Kidney (tissue), 14 donors: Measurements from ENCODE around the gene TADA2A. TPM values are rescaled to one million over a fixed set of nuclear protein-coding genes. Genes with fewer than 3 reads are reported as not detected.

Experiments used
- DNase-seq, 5 donors: peaks; one replicate each; pipeline ENCODE4 v3.0.0-alpha.2; 2013 to 2020
- FAIRE-seq: peaks from 2 replicates; lab custom pipeline; 2012; peaks lifted over from hg19 to GRCh38; lab: Jason Lieb, UNC
- H3K27ac ChIP-seq, 2 donors: one replicate each; pipeline ENCODE4 v1.7.0; 2013; ENCODE audit warnings: low read depth in 2 of 2, low read length in 2 of 2, inconsistent platforms in 1 of 2
- H3K27me3 ChIP-seq: one replicate; pipeline ENCODE4 v1.7.1; 2013; ENCODE audit warnings: low read length, inconsistent platforms; ENCODE audit not compliant: control insufficient read depth, insufficient read depth
- H3K36me3 ChIP-seq, 3 donors: one replicate each; pipeline versions ENCODE4 v1.7.0 to v1.7.1; 2013; ENCODE audit warnings: low read length in 3 of 3, control low read depth in 1 of 3, inconsistent platforms in 1 of 3; ENCODE audit not compliant: insufficient read depth in 3 of 3, control insufficient read depth in 2 of 3
- H3K4me1 ChIP-seq, 3 donors: one replicate each; pipeline versions ENCODE4 v1.7.0 to v1.7.1; 2013; ENCODE audit warnings: low read length in 3 of 3, inconsistent platforms in 1 of 3, low read depth in 1 of 3; ENCODE audit not compliant: control insufficient read depth in 2 of 3, insufficient read depth in 2 of 3
- H3K4me3 ChIP-seq, 3 donors: one replicate each; pipeline versions ENCODE4 v1.7.0 to v1.8.1; 2013; ENCODE audit warnings: low read length in 3 of 3, control low read depth in 1 of 3, inconsistent platforms in 1 of 3
- H3K9ac ChIP-seq, 3 donors: one replicate each; pipeline versions ENCODE4 v1.7.0 to v1.7.1; 2013; ENCODE audit warnings: low read length in 3 of 3, control low read depth in 1 of 3, inconsistent platforms in 1 of 3
- H3K9me3 ChIP-seq, 3 donors: one replicate each; pipeline versions ENCODE4 v1.7.0 to v1.7.1; 2013; ENCODE audit warnings: low read length in 3 of 3, control low read depth in 1 of 3, inconsistent platforms in 1 of 3; ENCODE audit not compliant: control insufficient read depth in 2 of 3, insufficient read depth in 1 of 3
- intact Hi-C: fragments of 100-400 bp; cut with DNase I; formaldehyde crosslinking; loops from one replicate; pipeline ENCODE4 v1.11.1; 2022
- polyA plus RNA-seq: library from polyadenylated mRNA; stranded (reverse); fragments of 350-450 nt; fragmentation: Illumina TruSeq; extraction: RNeasy Lipid Tissue Mini Kit (QIAGEN cat#74804); gene quantifications from one replicate; pipeline ENCODE4 v1.2.3, GENCODE V29; 2014; ENCODE audit warnings: low read depth, low replicate concordance; ENCODE audit not compliant: insufficient read depth
- total RNA-seq: library from RNA; stranded (reverse); fragmentation: NEBNext Ultra II Directional; extraction: Animal tissue kit (Norgen Biotek cat#: 25700); gene quantifications from one replicate; pipeline ENCODE4 v1.2.1, GENCODE V29; 2021
- TF ChIP-seq, protein P1 (sequence below): IDR thresholded peaks from 3 replicates; pipeline ENCODE4 v1.5.1; 2012; ENCODE audit warnings: mild to moderate bottlenecking, moderate library complexity, borderline replicate concordance; ENCODE audit not compliant: insufficient read depth; ENCODE audit errors: extremely low read depth
- donor health status: control.
- donor health status: control.
- donor health status: control.
- donor health status: control.
- donor health status: control.
- donor health status: DM: yes; HTN: yes; CAD: no.
- donor health status: Normal renal cell carcinoma (clear cell type).

The TADA2A gene
- total and polyA plus RNA-seq, 2 donors from 2014 or later: 6.6 to 26.0 TPM

DNA sequence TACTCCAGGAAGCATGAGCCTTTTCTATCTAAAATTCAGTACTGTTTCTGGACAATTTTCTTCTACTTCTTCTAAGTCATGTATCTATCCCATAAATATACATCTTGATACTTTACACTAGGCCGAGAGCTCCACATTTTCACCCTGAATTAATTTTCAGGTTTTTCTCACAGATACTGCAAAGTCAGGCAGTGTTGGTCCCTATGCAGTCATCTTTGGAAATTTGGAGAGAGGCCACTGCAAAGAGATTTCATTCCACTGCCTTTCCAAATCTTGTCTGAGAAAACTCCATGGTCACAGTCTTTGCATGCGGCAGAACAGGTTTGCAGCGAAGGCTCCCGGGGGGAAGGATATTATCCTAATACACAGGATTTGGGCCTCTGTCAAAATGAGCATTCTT, 111.2 kb downstream of the TADA2A start:
- H3K36me3 ChIP-seq: peaks cover 2 to 42% (median 12%) of the 10 kb centered on the region in 3 donors
- no peak for DNase-seq
- TF ChIP-seq, protein P1, sequence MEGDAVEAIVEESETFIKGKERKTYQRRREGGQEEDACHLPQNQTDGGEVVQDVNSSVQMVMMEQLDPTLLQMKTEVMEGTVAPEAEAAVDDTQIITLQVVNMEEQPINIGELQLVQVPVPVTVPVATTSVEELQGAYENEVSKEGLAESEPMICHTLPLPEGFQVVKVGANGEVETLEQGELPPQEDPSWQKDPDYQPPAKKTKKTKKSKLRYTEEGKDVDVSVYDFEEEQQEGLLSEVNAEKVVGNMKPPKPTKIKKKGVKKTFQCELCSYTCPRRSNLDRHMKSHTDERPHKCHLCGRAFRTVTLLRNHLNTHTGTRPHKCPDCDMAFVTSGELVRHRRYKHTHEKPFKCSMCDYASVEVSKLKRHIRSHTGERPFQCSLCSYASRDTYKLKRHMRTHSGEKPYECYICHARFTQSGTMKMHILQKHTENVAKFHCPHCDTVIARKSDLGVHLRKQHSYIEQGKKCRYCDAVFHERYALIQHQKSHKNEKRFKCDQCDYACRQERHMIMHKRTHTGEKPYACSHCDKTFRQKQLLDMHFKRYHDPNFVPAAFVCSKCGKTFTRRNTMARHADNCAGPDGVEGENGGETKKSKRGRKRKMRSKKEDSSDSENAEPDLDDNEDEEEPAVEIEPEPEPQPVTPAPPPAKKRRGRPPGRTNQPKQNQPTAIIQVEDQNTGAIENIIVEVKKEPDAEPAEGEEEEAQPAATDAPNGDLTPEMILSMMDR: no peak
- no peak overlapping the region for H3K27ac ChIP-seq
- H3K4me3 ChIP-seq: no peak overlapping the region
- intact Hi-C loops: no loop called here
- FAIRE-seq: no peak
- H3K9me3 ChIP-seq: no peaks in the 10 kb centered on the region
- no peaks in the 10 kb centered on the region for H3K27me3 ChIP-seq
- H3K9ac ChIP-seq: no peak overlapping the region
- no peaks in the 10 kb centered on the region for H3K4me1 ChIP-seq

DNA sequence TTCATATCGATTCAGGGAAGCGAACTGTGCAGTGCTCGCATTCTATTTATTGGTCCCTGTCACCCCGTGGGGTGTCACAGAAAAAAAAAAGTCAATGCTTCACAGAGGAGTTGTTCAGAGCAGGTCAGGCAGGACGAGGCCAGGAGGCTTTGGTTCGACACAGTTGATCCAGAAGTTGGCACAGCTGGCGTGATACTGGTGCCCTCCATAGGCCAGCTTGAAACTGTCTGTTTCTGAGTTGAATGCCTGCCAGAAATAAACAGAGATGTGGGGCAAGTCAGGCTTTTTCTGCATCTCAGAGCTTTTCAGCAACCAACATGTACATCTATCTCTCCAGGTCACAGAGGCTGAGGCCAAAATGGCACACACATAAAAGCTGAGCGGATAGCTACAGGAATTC, 112.1 kb downstream of the TADA2A start:
- H3K27ac ChIP-seq: no peak overlapping the region
- H3K9ac ChIP-seq: no peak overlapping the region
- DNase-seq: no peak
- H3K27me3 ChIP-seq: no peaks in the 10 kb centered on the region
- TF ChIP-seq, protein P1: no peak
- no peaks in the 10 kb centered on the region for H3K4me1 ChIP-seq
- peaks cover 2 to 45% (median 17%) of the 10 kb centered on the region in 3 donors for H3K36me3 ChIP-seq
- no peak for FAIRE-seq
- H3K9me3 ChIP-seq: no peaks in the 10 kb centered on the region
- intact Hi-C loops: no loop called here
- H3K4me3 ChIP-seq: no peak overlapping the region

DNA sequence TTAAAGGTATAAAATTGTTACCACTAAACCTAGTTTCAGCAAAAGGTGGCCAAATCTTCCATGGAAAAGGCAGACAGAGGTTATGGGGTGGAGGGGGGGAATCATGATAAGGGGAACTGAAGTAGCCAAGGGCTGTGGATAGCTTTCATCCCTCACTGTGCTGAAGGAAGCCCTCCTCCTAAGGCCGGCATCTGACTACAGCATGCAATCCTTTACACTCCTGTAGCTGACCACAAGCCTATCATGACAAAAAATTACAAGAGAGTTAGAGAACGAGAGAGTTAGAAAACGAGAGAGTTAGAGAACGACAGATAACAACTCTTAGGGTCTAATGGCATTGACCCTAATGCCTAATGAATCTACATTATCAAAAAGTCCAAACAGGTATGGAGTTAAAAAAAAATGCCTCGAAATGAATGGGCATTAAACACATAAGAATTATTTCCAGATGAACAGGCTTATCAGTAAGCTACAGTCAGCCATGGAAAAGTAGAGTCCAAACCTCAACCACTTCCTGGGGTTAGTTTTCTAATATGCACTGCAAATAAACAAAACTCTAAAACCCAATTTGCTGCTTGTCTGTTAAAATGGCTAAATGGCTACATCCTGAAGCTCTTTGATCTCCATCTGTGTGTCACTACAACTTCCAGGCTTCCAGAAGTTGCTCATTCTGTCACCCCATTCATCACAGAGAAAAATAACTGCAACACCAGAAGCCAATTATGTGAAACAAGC, 112.7 kb downstream of the TADA2A start:
- FAIRE-seq (no peak), DNase-seq (no peak)
- Histone ChIP-seq H3K9me3 (no peaks in the 10 kb centered on the region), H3K4me1 (no peaks in the 10 kb centered on the region), H3K4me3 (no peak overlapping the region), H3K9ac (no peak overlapping the region), H3K27me3 (no peaks in the 10 kb centered on the region), H3K27ac (no peak overlapping the region), H3K36me3 (peaks cover 2 to 49% (median 22%) of the 10 kb centered on the region in 3 donors)
- intact Hi-C loops: no loop called here
- TF ChIP-seq, protein P1: no peak
